Naive thymus-derived CD4-positive, alpha-beta T cell (primary cell): ENCODE measurements around the gene PDE6B. TPM values are rescaled to one million over a fixed set of nuclear protein-coding genes. Genes with fewer than 3 reads are reported as not detected.

Experiments
- ATAC-seq: fragments of 150-1000 bp; cut with Tn5 transposase; 2 replicates; pipeline ENCODE4 v1.10.0; 2021; ENCODE audit warnings: mild to moderate bottlenecking, moderate library complexity
- CTCF ChIA-PET: fragments of 350-600 bp; sonication (Branson Sonifier 250); formaldehyde crosslinking; loops from one replicate; lab custom pipeline; 2021; ENCODE audit warnings: antibody characterized with exemption; lab: Charles Lee
- POLR2A ChIA-PET: fragments of 350-600 bp; sonication (Branson Sonifier 250); formaldehyde crosslinking; loops from one replicate; lab custom pipeline; 2021; ENCODE audit warnings: antibody characterized with exemption, inconsistent platforms; lab: Charles Lee
- DNase-seq, 9 donors: peaks; one replicate each; pipeline versions ENCODE4 v3.0.0 to v3.0.0-alpha.2; 2020 to 2022; ENCODE audit warnings: mixed read lengths in 1 of 9
- H3K27ac ChIP-seq: one replicate; pipeline ENCODE4 v1.7.0; 2013; ENCODE audit warnings: mild to moderate bottlenecking, low read depth, low read length, moderate library complexity
- H3K27me3 ChIP-seq, 2 donors: one replicate each; pipeline ENCODE4 v1.7.0; 2013; ENCODE audit warnings: low read length in 2 of 2, mild to moderate bottlenecking in 2 of 2, moderate library complexity in 2 of 2; ENCODE audit not compliant: control insufficient read depth in 2 of 2, insufficient read depth in 2 of 2
- H3K36me3 ChIP-seq, 3 experiments: 1 replicate in 2 of 3; 2 replicates in 1 of 3; pipeline ENCODE4 v1.7.0; 2013; ENCODE audit warnings: low read length in 3 of 3, mild to moderate bottlenecking in 3 of 3, moderate library complexity in 1 of 3; ENCODE audit not compliant: insufficient read depth in 3 of 3, control insufficient read depth in 2 of 3
- H3K4me1 ChIP-seq, 2 donors: one replicate each; pipeline ENCODE4 v1.7.0; 2013; ENCODE audit warnings: low read length in 2 of 2, mild to moderate bottlenecking in 2 of 2, moderate library complexity in 1 of 2; ENCODE audit not compliant: control insufficient read depth in 2 of 2, insufficient read depth in 2 of 2
- H3K4me3 ChIP-seq: 2 replicates; pipeline ENCODE4 v1.7.0; 2013; ENCODE audit warnings: mild to moderate bottlenecking, low read length
- H3K9me3 ChIP-seq, 3 experiments: 1 replicate in 2 of 3; 2 replicates in 1 of 3; pipeline ENCODE4 v1.7.0; 2013; ENCODE audit warnings: low read length in 3 of 3; ENCODE audit not compliant: control insufficient read depth in 2 of 3
- H3K27ac Mint-ChIP-seq, 9 donors: one replicate each; pipeline ENCODE4 v1.8.0; 2020 to 2022; ENCODE audit warnings: mixed read lengths in 9 of 9, mild to moderate bottlenecking in 8 of 9, moderate library complexity in 5 of 9, inconsistent platforms in 2 of 9
- H3K27me3 Mint-ChIP-seq, 5 donors: one replicate each; pipeline ENCODE4 v1.8.0; 2021 to 2022; ENCODE audit warnings: mixed read lengths in 5 of 5, mild to moderate bottlenecking in 1 of 5
- H3K36me3 Mint-ChIP-seq, 5 donors: one replicate each; pipeline ENCODE4 v1.8.0; 2020 to 2022; ENCODE audit warnings: mixed read lengths in 5 of 5, mild to moderate bottlenecking in 3 of 5, inconsistent platforms in 1 of 5
- H3K4me1 Mint-ChIP-seq, 7 donors: one replicate each; pipeline ENCODE4 v1.8.0; 2020 to 2022; ENCODE audit warnings: mixed read lengths in 7 of 7, mild to moderate bottlenecking in 3 of 7, inconsistent platforms in 1 of 7
- H3K4me3 Mint-ChIP-seq, 10 donors: one replicate each; pipeline ENCODE4 v1.8.0; 2020 to 2022; ENCODE audit warnings: mild to moderate bottlenecking in 10 of 10, mixed read lengths in 10 of 10, moderate library complexity in 6 of 10, inconsistent platforms in 2 of 10
- H3K9me3 Mint-ChIP-seq, 11 donors: one replicate each; pipeline ENCODE4 v1.8.0; 2020 to 2022; ENCODE audit warnings: mixed read lengths in 11 of 11, mild to moderate bottlenecking in 4 of 11, inconsistent platforms in 1 of 11, moderate library complexity in 1 of 11
- intact Hi-C, 2 donors: fragments of 100-400 bp; cut with micrococcal nuclease; formaldehyde crosslinking; loops; one replicate each; pipeline ENCODE4 v1.15.1; 2023
- polyA plus RNA-seq, 2 donors: library from polyadenylated mRNA; unstranded; fragments of 300-500 nt; fragmentation: Illumina TruSeq; gene quantifications; one replicate each; pipeline ENCODE4 v1.2.3, GENCODE V29; 2021
- total RNA-seq, 6 experiments: library from RNA in 5 of 6; stranded (reverse) in 5 of 6; gene quantifications; 1 replicate in 5 of 6; 2 replicates in 1 of 6; pipeline ENCODE4 v1.2.3 and lab custom pipeline; 2021 to 2026

The PDE6B gene
- total and polyA plus RNA-seq, 7 experiments from 2014 or later = 13.7 to 28.3 (median 19.8) TPM

- intact Hi-C loops = no loop called here
- POLR2A ChIA-PET = no interaction called here
- H3K4me1 Mint-ChIP-seq = peaks cover 0 to 11% (median 10%) of the 10 kb centered on the region in 7 donors
Measured at GRCh38 chr4:579543-580175, 45.7 kb upstream of the PDE6B start.

GRCh38 chr4:581181-581580 lies 44.2 kb upstream of the PDE6B start:
- Mint-ChIP-seq H3K27ac (no peak overlapping the region), H3K4me3 (no peak overlapping the region), H3K4me1 (peaks cover 0 to 11% (median 10%) of the 10 kb centered on the region in 7 donors), H3K36me3 (peaks cover 0 to 10% (median 0%) of the 10 kb centered on the region in 5 donors), H3K9me3 (peaks cover 0 to 36% (median 21%) of the 10 kb centered on the region in 11 donors), H3K27me3 (peaks cover 37 to 72% (median 66%) of the 10 kb centered on the region in 5 donors)
- intact Hi-C loops = no loop called here
- Histone ChIP-seq H3K36me3 (no peaks in the 10 kb centered on the region), H3K4me3 (no peak overlapping the region), H3K4me1 (no peaks in the 10 kb centered on the region), H3K9me3 (peaks cover 0 to 7% (median 0%) of the 10 kb centered on the region in 3 experiments), H3K27ac (no peak overlapping the region), H3K27me3 (peaks cover 0 to 4% of the 10 kb centered on the region in 2 donors)
- ChIA-PET POLR2A (no interaction called here), CTCF (no interaction called here)
- no peak for ATAC-seq
- no peak for DNase-seq

More at GRCh38 chr4:579543-580175, 45.7 kb upstream of the PDE6B start:
- H3K27ac ChIP-seq = no peak overlapping the region
- Mint-ChIP-seq H3K9me3 (peaks cover 0 to 27% (median 16%) of the 10 kb centered on the region in 11 donors), H3K36me3 (peaks cover 0 to 10% (median 0%) of the 10 kb centered on the region in 5 donors), H3K27ac (no peak overlapping the region), H3K4me3 (no peak overlapping the region), H3K27me3 (peaks cover 37 to 62% (median 57%) of the 10 kb centered on the region in 5 donors)
- DNase-seq (no peak), ATAC-seq (no peak)
- H3K4me3 ChIP-seq = no peak overlapping the region
- no peaks in the 10 kb centered on the region for H3K4me1 ChIP-seq
- peaks cover 0 to 4% of the 10 kb centered on the region in 2 donors for H3K27me3 ChIP-seq
- CTCF ChIA-PET = no interaction called here
- peaks cover 0 to 7% (median 0%) of the 10 kb centered on the region in 3 experiments for H3K9me3 ChIP-seq
- no peaks in the 10 kb centered on the region for H3K36me3 ChIP-seq

GRCh38 chr4:581753-582361 lies 43.5 kb upstream of the PDE6B start:
- ChIA-PET CTCF (no interaction called here), POLR2A (no interaction called here)
- H3K36me3 ChIP-seq = no peaks in the 10 kb centered on the region
- Mint-ChIP-seq H3K27me3 (peaks cover 34 to 72% (median 68%) of the 10 kb centered on the region in 5 donors), H3K9me3 (peaks cover 0 to 41% (median 21%) of the 10 kb centered on the region in 11 donors), H3K27ac (no peak overlapping the region), H3K4me3 (no peak overlapping the region), H3K4me1 (peaks cover 0 to 10% (median 9%) of the 10 kb centered on the region in 7 donors), H3K36me3 (peaks cover 0 to 10% (median 0%) of the 10 kb centered on the region in 5 donors)
- intact Hi-C loops = no loop called here
- H3K27me3 ChIP-seq = peaks cover 0 to 4% of the 10 kb centered on the region in 2 donors
- no peak overlapping the region for H3K4me3 ChIP-seq
- ATAC-seq (no peak), DNase-seq (no peak)
- peaks cover 0 to 7% (median 0%) of the 10 kb centered on the region in 3 experiments for H3K9me3 ChIP-seq
- H3K4me1 ChIP-seq = no peaks in the 10 kb centered on the region
- H3K27ac ChIP-seq = no peak overlapping the region

- DNase-seq (no peak), ATAC-seq (no peak)
- Histone ChIP-seq H3K4me3 (no peak overlapping the region), H3K27me3 (no peaks in the 10 kb centered on the region), H3K27ac (no peak overlapping the region), H3K36me3 (no peaks in the 10 kb centered on the region), H3K9me3 (peaks cover 0 to 7% (median 0%) of the 10 kb centered on the region in 3 experiments), H3K4me1 (no peaks in the 10 kb centered on the region)
- Mint-ChIP-seq H3K27me3 (peaks cover 16 to 69% (median 67%) of the 10 kb centered on the region in 5 donors), H3K27ac (no peak overlapping the region), H3K4me1 (peaks cover 0 to 2% (median 0%) of the 10 kb centered on the region in 7 donors), H3K4me3 (no peak overlapping the region), H3K9me3 (peaks cover 0 to 57% (median 21%) of the 10 kb centered on the region in 11 donors), H3K36me3 (peaks cover 0 to 7% (median 4%) of the 10 kb centered on the region in 5 donors)
- CTCF ChIA-PET = no interaction called here
- intact Hi-C loops = no loop called here
- POLR2A ChIA-PET = no interaction called here
Measured at GRCh38 chr4:583820-584219, 41.6 kb upstream of the PDE6B start.

GRCh38 chr4:587671-588350 lies 37.6 kb upstream of the PDE6B start:
- Mint-ChIP-seq H3K4me1 (peaks cover 0 to 2% (median 0%) of the 10 kb centered on the region in 7 donors), H3K4me3 (no peak overlapping the region), H3K9me3 (peaks cover 0 to 54% (median 17%) of the 10 kb centered on the region in 11 donors), H3K27ac (no peak overlapping the region), H3K36me3 (peaks cover 0 to 11% (median 7%) of the 10 kb centered on the region in 5 donors), H3K27me3 (peaks cover 2 to 53% (median 50%) of the 10 kb centered on the region in 5 donors)
- Histone ChIP-seq H3K36me3 (no peaks in the 10 kb centered on the region), H3K9me3 (peaks cover 0 to 7% (median 0%) of the 10 kb centered on the region in 3 experiments), H3K4me3 (no peak overlapping the region), H3K27ac (no peak overlapping the region), H3K27me3 (no peaks in the 10 kb centered on the region), H3K4me1 (no peaks in the 10 kb centered on the region)
- intact Hi-C loops = no loop called here
- ChIA-PET POLR2A (no interaction called here), CTCF (no interaction called here)
- no peak for ATAC-seq
- no peak for DNase-seq

GRCh38 chr4:588351-588849 lies 37.0 kb upstream of the PDE6B start:
- Histone ChIP-seq H3K9me3 (peaks cover 0 to 7% (median 0%) of the 10 kb centered on the region in 3 experiments), H3K27ac (no peak overlapping the region), H3K4me1 (no peaks in the 10 kb centered on the region), H3K4me3 (no peak overlapping the region), H3K36me3 (no peaks in the 10 kb centered on the region), H3K27me3 (no peaks in the 10 kb centered on the region)
- H3K27me3 Mint-ChIP-seq = peaks cover 2 to 53% (median 47%) of the 10 kb centered on the region in 5 donors
- ATAC-seq (no peak), DNase-seq (no peak)
- H3K36me3 Mint-ChIP-seq = peaks cover 0 to 11% (median 7%) of the 10 kb centered on the region in 5 donors
- ChIA-PET CTCF (no interaction called here), POLR2A (no interaction called here)
- intact Hi-C loops = no loop called here
- no peak overlapping the region for H3K27ac Mint-ChIP-seq
- H3K9me3 Mint-ChIP-seq = peaks cover 0 to 49% (median 16%) of the 10 kb centered on the region in 11 donors
- peaks cover 0 to 2% (median 0%) of the 10 kb centered on the region in 7 donors for H3K4me1 Mint-ChIP-seq
- H3K4me3 Mint-ChIP-seq = no peak overlapping the region
